PC-9 (cell line): Measurements from ENCODE around the gene NOP53.

Experiments
- CTCF ChIP-seq: fragments of 200-600 bp; sonication (generic); conservative IDR thresholded peaks from 2 replicates; pipeline ENCODE4 v1.6.1; 2017; ENCODE audit warnings: mixed run types, antibody characterized with exemption, mild to moderate bottlenecking, moderate library complexity
- EZH2 ChIP-seq: fragments of 200-600 bp; sonication (generic); IDR thresholded peaks from 2 replicates; pipeline ENCODE4 v1.8.0; 2017; ENCODE audit warnings: antibody characterized with exemption, low read depth

GRCh38 chr19:47755065-47755761, 9.9 kb downstream of the NOP53 start:
- TF ChIP-seq CTCF (no peak), EZH2 (no peak)
